Skeletal muscle tissue (tissue), 4 donors: ENCODE results near the gene CC2D1B. TPM values are rescaled to one million over a fixed set of nuclear protein-coding genes. Genes with fewer than 3 reads are reported as not detected.
"Not testable (repeated sequence)": the region's sequence is repeated elsewhere in the genome, so short reads cannot be mapped to it uniquely, and the experiment has no call there.

ENCODE experiments used
- H3K27ac ChIP-seq: one replicate; pipeline ENCODE4 v1.7.0; 2013; ENCODE audit warnings: mild to moderate bottlenecking, low read depth, low read length, inconsistent platforms
- H3K27me3 ChIP-seq, 3 donors: one replicate each; pipeline ENCODE4 v1.7.0; 2013; ENCODE audit warnings: low read length in 3 of 3; ENCODE audit not compliant: control insufficient read depth in 3 of 3, insufficient read depth in 3 of 3
- H3K36me3 ChIP-seq, 3 donors: one replicate each; pipeline ENCODE4 v1.7.0; 2013; ENCODE audit warnings: low read length in 3 of 3; ENCODE audit not compliant: control insufficient read depth in 3 of 3, insufficient read depth in 3 of 3
- H3K4me1 ChIP-seq, 3 donors: one replicate each; pipeline ENCODE4 v1.7.0; 2013; ENCODE audit warnings: low read length in 3 of 3, mild to moderate bottlenecking in 3 of 3; ENCODE audit not compliant: control insufficient read depth in 3 of 3, insufficient read depth in 3 of 3
- H3K4me3 ChIP-seq, 3 donors: one replicate each; pipeline ENCODE4 v1.7.0; 2013; ENCODE audit warnings: low read length in 3 of 3
- H3K9ac ChIP-seq, 3 donors: one replicate each; pipeline ENCODE4 v1.7.0; 2013; ENCODE audit warnings: low read length in 3 of 3, mild to moderate bottlenecking in 3 of 3, moderate library complexity in 2 of 3, low read depth in 1 of 3
- H3K9me3 ChIP-seq, 3 donors: one replicate each; pipeline ENCODE4 v1.7.0; 2013; ENCODE audit warnings: low read length in 3 of 3; ENCODE audit not compliant: control insufficient read depth in 3 of 3
- total RNA-seq: library from RNA; depleted of rRNA; stranded (reverse); fragments of >200 nt; gene quantifications from one replicate; pipeline ENCODE4 v1.2.3, GENCODE V29; 2014
- donor health status: Osteomylitis.

The CC2D1B gene
- total RNA-seq, 1 donor from 2014 or later, result 10.4 TPM

GRCh38 chr1:52393174-52393573 lies 27.2 kb upstream of the CC2D1B start:
- Histone ChIP-seq H3K9ac (no peak overlapping the region), H3K4me1 (no peaks in the 10 kb centered on the region), H3K9me3 (no peaks in the 10 kb centered on the region), H3K4me3 (no peak overlapping the region), H3K27ac (no peak overlapping the region), H3K36me3 (no peaks in the 10 kb centered on the region), H3K27me3 (no peaks in the 10 kb centered on the region)

DNA sequence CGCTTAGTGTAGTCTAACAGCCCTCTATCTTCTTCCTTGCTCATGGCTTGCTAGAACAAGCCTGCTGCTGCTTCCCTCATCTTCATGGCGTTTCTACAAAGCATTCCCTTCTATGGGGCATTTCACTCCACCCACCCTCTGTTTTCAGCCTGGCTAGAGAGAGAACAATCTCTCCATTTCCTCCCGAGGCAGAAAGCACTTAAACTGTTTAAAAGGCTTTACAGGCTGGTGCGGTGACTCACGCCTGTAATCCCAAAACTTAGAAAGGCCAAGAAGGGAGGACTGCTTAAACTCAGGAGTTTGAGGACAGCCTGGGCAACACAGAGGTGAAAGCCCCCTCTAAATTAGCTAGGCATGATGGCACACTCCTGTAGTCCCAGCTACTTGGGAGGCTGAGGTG lies 20.5 kb upstream of the CC2D1B start:
- Histone ChIP-seq H3K4me3 (no peak overlapping the region), H3K9me3 (no peaks in the 10 kb centered on the region), H3K27me3 (no peaks in the 10 kb centered on the region), H3K9ac (no peak overlapping the region), H3K4me1 (no peaks in the 10 kb centered on the region), H3K36me3 (no peaks in the 10 kb centered on the region), H3K27ac (no peak overlapping the region)

GRCh38 chr1:52385376-52385775 lies 19.4 kb upstream of the CC2D1B start:
- no peak overlapping the region for H3K9ac ChIP-seq
- H3K4me1 ChIP-seq, result no peaks in the 10 kb centered on the region
- no peak overlapping the region for H3K4me3 ChIP-seq
- no peaks in the 10 kb centered on the region for H3K9me3 ChIP-seq
- H3K27ac ChIP-seq, result no peak overlapping the region
- H3K27me3 ChIP-seq, result no peaks in the 10 kb centered on the region
- no peaks in the 10 kb centered on the region for H3K36me3 ChIP-seq

DNA sequence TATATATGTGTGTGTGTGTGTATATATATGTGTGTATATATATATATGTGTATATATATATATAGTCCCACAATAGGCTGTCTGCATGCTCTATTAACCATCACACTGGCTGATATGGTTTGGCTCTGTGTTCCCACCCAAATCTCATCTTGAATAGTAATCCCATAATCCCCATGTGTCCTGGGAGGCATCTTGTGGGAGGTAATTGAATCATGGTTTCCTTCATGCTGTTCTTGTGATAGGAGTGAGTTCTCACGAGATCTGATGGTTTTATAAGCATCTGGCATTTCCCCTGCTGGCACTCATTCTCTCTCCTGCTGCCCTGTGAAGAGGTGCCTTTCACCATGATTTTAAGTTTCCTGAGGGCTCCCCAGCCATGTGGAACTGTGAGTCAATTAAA lies 3.8 kb upstream of the CC2D1B start:
- H3K4me3 ChIP-seq, H3K27me3 ChIP-seq, H3K27ac ChIP-seq, H3K9ac ChIP-seq, H3K9me3 ChIP-seq, H3K36me3 ChIP-seq, H3K4me1 ChIP-seq: not testable (repeated sequence)

- peak overlapping the region; percentile 57 to 77 (median 59) for H3K9ac ChIP-seq
These were observed 2.6 kb upstream of the CC2D1B start for GRCh38 chr1:52368383-52369172.

GRCh38 chr1:52367272-52367671 lies 1.3 kb upstream of the CC2D1B start:
- Histone ChIP-seq H3K9me3 (no peaks in the 10 kb centered on the region), H3K27me3 (no peaks in the 10 kb centered on the region), H3K9ac (no peak overlapping the region), H3K4me1 (peaks cover 10 to 18% (median 16%) of the 10 kb centered on the region in 3 donors), H3K36me3 (peaks cover 7 to 15% (median 12%) of the 10 kb centered on the region in 3 donors), H3K27ac (no peak overlapping the region), H3K4me3 (no peak overlapping the region)

More at GRCh38 chr1:52368383-52369172, 2.6 kb upstream of the CC2D1B start:
- Histone ChIP-seq H3K4me3 (peak overlapping the region; percentile 56 to 65 (median 63)), H3K27ac (no peak overlapping the region), H3K9me3 (no peaks in the 10 kb centered on the region), H3K4me1 (peaks cover 10 to 18% (median 16%) of the 10 kb centered on the region in 3 donors), H3K36me3 (peaks cover 0 to 8% (median 6%) of the 10 kb centered on the region in 3 donors), H3K27me3 (no peaks in the 10 kb centered on the region)

DNA sequence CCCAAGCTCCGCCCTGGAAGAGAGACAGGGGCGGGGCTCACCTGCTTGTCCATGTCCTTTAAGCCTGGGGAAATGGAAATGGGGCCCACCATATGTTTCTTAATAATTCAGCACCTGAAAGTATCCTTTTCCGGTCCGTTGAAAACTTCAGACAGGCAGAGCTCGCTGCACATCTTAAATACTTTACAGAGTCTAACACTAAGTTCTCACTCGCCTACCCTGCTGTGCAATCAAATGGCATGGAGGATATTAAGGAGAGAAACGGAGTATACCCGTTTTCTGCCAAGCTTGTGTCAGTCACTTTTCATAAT lies 467 bp upstream of the CC2D1B start:
- Histone ChIP-seq H3K9ac (peak overlapping the region; percentile 49 to 97 (median 96)), H3K9me3 (no peaks in the 10 kb centered on the region), H3K4me3 (peak overlapping the region; percentile 82 to 95 (median 93)), H3K4me1 (peaks cover 10 to 18% (median 16%) of the 10 kb centered on the region in 3 donors), H3K36me3 (peaks cover 14 to 22% (median 20%) of the 10 kb centered on the region in 3 donors), H3K27me3 (no peaks in the 10 kb centered on the region), H3K27ac (peak overlapping the region; percentile 98)

DNA sequence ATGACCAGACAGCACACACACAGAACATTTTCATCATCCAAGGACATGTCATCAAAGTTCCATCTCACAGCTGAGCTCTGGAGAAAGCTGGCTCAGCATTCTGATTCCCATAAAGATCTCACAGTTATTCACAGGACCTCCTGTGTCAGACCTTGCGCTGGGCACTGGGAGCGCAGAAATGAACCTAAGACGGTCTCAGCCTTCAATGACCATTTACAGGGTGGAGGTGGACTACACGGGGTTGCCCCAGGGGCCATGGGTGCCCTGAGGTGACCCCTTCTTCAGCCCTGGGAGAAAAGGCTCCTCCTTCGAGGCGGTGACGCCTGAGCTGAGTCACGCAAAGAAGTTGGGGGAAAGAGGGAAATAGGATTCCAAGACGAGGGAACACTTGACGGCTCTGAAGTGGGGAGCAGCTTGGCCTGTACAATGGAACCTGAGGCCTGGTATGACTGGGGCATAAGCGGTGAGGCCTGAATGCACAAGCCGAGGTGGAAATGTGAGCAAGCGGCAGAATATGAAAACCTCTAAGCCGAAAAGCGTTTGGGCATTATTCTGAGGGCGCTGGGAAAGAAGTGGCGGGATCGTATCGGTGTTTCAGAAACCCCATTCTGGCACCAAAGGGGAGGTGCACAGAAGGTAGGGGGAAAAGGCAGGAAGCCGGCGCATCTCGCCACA lies 797 bp downstream of the CC2D1B start:
- H3K4me3 ChIP-seq, result peak overlapping the region; percentile 82 to 95 (median 93)
- H3K9ac ChIP-seq, result peak overlapping the region; percentile 91 to 97 (median 96)
- peaks cover 26 to 35% (median 33%) of the 10 kb centered on the region in 3 donors for H3K36me3 ChIP-seq
- no peaks in the 10 kb centered on the region for H3K9me3 ChIP-seq
- H3K27ac ChIP-seq, result peak overlapping the region; percentile 98
- no peaks in the 10 kb centered on the region for H3K27me3 ChIP-seq
- H3K4me1 ChIP-seq, result peaks cover 10 to 18% (median 16%) of the 10 kb centered on the region in 3 donors

GRCh38 chr1:52364235-52364839 lies 1.7 kb downstream of the CC2D1B start:
- peaks cover 10 to 18% (median 16%) of the 10 kb centered on the region in 3 donors for H3K4me1 ChIP-seq
- H3K36me3 ChIP-seq, result peaks cover 35 to 44% (median 42%) of the 10 kb centered on the region in 3 donors
- H3K9me3 ChIP-seq, result no peaks in the 10 kb centered on the region
- no peaks in the 10 kb centered on the region for H3K27me3 ChIP-seq
- H3K9ac ChIP-seq, result peak overlapping the region in 2 of 3 donors; percentile 5 to 47
- H3K27ac ChIP-seq, result peak overlapping the region; percentile 98
- H3K4me3 ChIP-seq, result peak overlapping the region; percentile 82 to 95 (median 93)

GRCh38 chr1:52360595-52360968 lies 5.4 kb downstream of the CC2D1B start:
- Histone ChIP-seq H3K4me1 (peaks cover 10 to 16% (median 16%) of the 10 kb centered on the region in 3 donors), H3K27ac (no peak overlapping the region), H3K27me3 (no peaks in the 10 kb centered on the region), H3K9me3 (no peaks in the 10 kb centered on the region), H3K4me3 (no peak overlapping the region), H3K36me3 (peaks cover 73 to 81% (median 79%) of the 10 kb centered on the region in 3 donors), H3K9ac (no peak overlapping the region)
